Measurements from ENCODE around the gene MIER3.

The MIER3 gene

DNA sequence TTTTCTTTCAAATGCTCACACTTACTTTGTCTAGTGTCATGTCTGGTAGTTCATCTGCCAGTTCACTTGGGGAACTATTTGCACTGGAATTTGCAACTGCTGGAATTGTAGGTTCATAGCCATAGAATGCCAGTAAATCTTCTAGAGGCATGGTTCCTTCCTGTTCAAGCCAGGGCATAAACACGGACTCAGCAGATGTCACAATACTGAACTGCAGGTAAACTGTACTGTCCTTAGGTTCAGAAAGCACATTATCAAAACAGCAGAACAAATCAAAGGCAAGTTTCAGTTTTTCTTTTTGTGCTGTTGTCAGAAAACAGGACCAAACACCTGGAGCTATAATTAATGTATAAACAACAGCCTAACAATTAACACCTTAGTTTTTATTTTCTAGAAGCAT lies 13.1 kb downstream of the MIER3 start:
- ATAC-seq (ENCODE audit: low read depth) = no peak
- Histone ChIP-seq H3K36me3 (ENCODE audit: low read depth) (peaks cover 87% of the 10 kb centered on the region), H3K4me3 (ENCODE audit: severe bottlenecking) (no peak overlapping the region), H3K9me3 (ENCODE audit: severe bottlenecking) (no peaks in the 10 kb centered on the region), H3K27ac (ENCODE audit: poor library complexity, severe bottlenecking) (no peak overlapping the region), H3K27me3 (ENCODE audit: insufficient read depth, poor library complexity, severe bottlenecking) (no peaks in the 10 kb centered on the region), H3K4me1 (ENCODE audit: insufficient read depth, poor library complexity, severe bottlenecking) (no peaks in the 10 kb centered on the region)
- TF ChIP-seq, protein P1, sequence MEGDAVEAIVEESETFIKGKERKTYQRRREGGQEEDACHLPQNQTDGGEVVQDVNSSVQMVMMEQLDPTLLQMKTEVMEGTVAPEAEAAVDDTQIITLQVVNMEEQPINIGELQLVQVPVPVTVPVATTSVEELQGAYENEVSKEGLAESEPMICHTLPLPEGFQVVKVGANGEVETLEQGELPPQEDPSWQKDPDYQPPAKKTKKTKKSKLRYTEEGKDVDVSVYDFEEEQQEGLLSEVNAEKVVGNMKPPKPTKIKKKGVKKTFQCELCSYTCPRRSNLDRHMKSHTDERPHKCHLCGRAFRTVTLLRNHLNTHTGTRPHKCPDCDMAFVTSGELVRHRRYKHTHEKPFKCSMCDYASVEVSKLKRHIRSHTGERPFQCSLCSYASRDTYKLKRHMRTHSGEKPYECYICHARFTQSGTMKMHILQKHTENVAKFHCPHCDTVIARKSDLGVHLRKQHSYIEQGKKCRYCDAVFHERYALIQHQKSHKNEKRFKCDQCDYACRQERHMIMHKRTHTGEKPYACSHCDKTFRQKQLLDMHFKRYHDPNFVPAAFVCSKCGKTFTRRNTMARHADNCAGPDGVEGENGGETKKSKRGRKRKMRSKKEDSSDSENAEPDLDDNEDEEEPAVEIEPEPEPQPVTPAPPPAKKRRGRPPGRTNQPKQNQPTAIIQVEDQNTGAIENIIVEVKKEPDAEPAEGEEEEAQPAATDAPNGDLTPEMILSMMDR (IDR thresholded peaks at IDR 0.05; ENCODE audit: poor library complexity, severe bottlenecking) = no peak
- no peak for DNase-seq (ENCODE audit: low spot score)

DNA sequence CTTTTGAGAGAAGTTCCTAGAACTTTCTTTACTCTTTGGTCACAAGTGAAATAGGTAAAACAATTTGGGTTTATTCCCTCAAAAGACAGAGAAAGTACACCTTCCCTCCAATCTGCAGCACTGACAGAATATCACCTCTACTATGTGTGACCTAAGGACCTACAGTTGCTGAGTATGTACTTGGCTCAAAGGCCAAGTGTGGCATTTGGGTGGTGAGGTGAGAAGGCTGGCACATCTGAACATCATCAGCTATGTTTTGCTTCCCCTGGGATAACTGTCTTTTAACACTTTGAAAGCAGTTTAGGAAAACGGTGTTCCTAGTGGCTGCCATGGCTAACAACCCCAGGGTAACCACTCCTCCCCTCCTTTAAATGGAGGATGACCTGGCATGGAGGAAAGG lies 17.6 kb downstream of the MIER3 start:
- H3K36me3 ChIP-seq (ENCODE audit: low read depth) = peaks cover 100% of the 10 kb centered on the region
- TF ChIP-seq, protein P1 (IDR thresholded peaks at IDR 0.05; ENCODE audit: poor library complexity, severe bottlenecking) = no peak
- DNase-seq (ENCODE audit: low spot score) = no peak
- no peak for ATAC-seq (ENCODE audit: low read depth)
- H3K9me3 ChIP-seq (ENCODE audit: severe bottlenecking) = no peaks in the 10 kb centered on the region
- H3K27me3 ChIP-seq (ENCODE audit: insufficient read depth, poor library complexity, severe bottlenecking) = no peaks in the 10 kb centered on the region
- H3K27ac ChIP-seq (ENCODE audit: poor library complexity, severe bottlenecking) = no peak overlapping the region
- H3K4me1 ChIP-seq (ENCODE audit: insufficient read depth, poor library complexity, severe bottlenecking) = no peaks in the 10 kb centered on the region
- no peak overlapping the region for H3K4me3 ChIP-seq (ENCODE audit: severe bottlenecking)

DNA sequence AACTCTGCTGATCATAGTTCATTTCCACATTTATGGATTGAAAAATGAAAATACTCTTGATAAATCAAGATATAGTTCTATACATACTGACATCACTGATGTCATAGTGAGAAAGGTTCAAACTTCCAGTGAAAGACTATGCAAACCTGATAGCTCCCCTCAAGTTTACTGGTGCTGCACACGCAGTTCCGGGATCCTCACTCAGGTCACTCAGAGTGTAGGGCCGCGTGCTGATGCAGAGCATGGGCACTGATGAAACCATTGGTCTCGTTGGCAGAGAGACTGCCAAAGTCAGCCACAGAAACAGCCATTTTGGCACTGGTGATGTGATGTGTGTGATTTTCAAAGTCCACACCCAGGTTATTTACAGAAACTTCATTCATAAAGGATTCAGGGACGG lies 29.0 kb downstream of the MIER3 start:
- H3K36me3 ChIP-seq (ENCODE audit: low read depth) = peaks cover 88% of the 10 kb centered on the region
- no peak overlapping the region for H3K27ac ChIP-seq (ENCODE audit: poor library complexity, severe bottlenecking)
- no peaks in the 10 kb centered on the region for H3K4me1 ChIP-seq (ENCODE audit: insufficient read depth, poor library complexity, severe bottlenecking)
- ATAC-seq (ENCODE audit: low read depth) (no peak), DNase-seq (ENCODE audit: low spot score) (no peak)
- TF ChIP-seq, protein P1 (IDR thresholded peaks at IDR 0.05; ENCODE audit: poor library complexity, severe bottlenecking) = no peak
- no peaks in the 10 kb centered on the region for H3K27me3 ChIP-seq (ENCODE audit: insufficient read depth, poor library complexity, severe bottlenecking)
- no peak overlapping the region for H3K4me3 ChIP-seq (ENCODE audit: severe bottlenecking)
- no peaks in the 10 kb centered on the region for H3K9me3 ChIP-seq (ENCODE audit: severe bottlenecking)

DNA sequence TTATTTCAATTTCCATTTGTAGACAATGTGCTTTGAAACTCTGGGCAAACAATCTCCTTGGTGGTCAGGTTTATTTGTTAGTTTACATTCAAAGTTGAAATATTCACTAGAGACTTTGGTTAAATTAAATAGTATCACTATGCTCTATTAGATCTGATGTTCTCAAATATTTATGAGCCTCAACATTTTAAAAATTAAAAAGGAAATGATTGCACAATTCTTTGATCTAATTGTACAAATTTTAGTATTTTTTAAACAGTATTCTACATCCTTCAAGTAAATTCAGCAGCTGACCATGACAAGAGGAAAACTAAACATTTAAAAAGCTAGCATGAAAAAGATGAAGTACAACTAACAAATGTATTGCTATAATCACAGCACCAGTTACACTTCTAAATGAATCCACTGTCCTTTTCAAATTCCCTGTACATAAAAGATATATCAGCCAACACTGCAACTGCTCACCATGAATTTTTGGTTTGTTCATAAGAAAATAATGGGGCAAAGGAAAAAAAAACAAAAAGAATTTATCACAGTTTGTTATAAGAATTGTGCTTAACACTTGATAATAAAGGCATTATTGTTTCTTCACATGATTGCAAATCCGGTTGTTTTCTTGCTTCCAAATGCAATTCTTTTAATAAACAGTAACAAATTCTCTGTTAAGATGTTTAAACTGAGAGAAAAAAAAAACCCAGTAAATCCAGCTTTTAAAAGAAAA lies 31.8 kb downstream of the MIER3 start:
- no peak for ATAC-seq (ENCODE audit: low read depth)
- no peaks in the 10 kb centered on the region for H3K4me1 ChIP-seq (ENCODE audit: insufficient read depth, poor library complexity, severe bottlenecking)

DNA sequence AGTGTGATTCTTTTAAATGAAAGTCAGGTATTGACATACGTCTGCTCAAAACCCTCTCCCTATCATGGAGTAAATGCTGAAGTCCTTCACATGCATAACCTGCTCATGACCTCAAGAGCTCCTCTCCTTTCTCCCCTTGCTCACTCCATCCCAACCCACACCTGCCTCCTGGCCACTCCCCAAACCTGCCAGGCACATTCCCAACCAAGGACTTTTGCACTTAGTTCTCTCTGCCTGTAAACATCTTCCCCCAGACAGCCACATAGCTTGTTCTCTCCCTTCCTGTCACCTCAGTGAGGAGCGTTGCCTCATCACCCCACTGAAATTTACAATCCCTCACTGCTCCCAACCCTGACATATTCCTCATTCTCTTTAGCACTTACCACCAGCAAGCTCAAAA lies 33.9 kb downstream of the MIER3 start:
- Histone ChIP-seq H3K4me3 (ENCODE audit: severe bottlenecking) (no peak overlapping the region), H3K36me3 (ENCODE audit: low read depth) (peaks cover 42% of the 10 kb centered on the region), H3K27ac (ENCODE audit: poor library complexity, severe bottlenecking) (no peak overlapping the region), H3K4me1 (ENCODE audit: insufficient read depth, poor library complexity, severe bottlenecking) (no peaks in the 10 kb centered on the region), H3K27me3 (ENCODE audit: insufficient read depth, poor library complexity, severe bottlenecking) (no peaks in the 10 kb centered on the region), H3K9me3 (ENCODE audit: severe bottlenecking) (no peaks in the 10 kb centered on the region)
- DNase-seq (ENCODE audit: low spot score) (no peak), ATAC-seq (ENCODE audit: low read depth) (peak; percentile 42; the same call in 2 of the 3 replicates)
- TF ChIP-seq, protein P1 (IDR thresholded peaks at IDR 0.05; ENCODE audit: poor library complexity, severe bottlenecking) = no peak

More for the DNA sequence above, 31.8 kb downstream of the MIER3 start:
- Histone ChIP-seq H3K36me3 (ENCODE audit: low read depth) (peaks cover 62% of the 10 kb centered on the region), H3K4me3 (ENCODE audit: severe bottlenecking) (no peak overlapping the region), H3K27ac (ENCODE audit: poor library complexity, severe bottlenecking) (no peak overlapping the region), H3K27me3 (ENCODE audit: insufficient read depth, poor library complexity, severe bottlenecking) (no peaks in the 10 kb centered on the region), H3K9me3 (ENCODE audit: severe bottlenecking) (no peaks in the 10 kb centered on the region)
- DNase-seq (ENCODE audit: low spot score) = no peak
- TF ChIP-seq, protein P1 (IDR thresholded peaks at IDR 0.05; ENCODE audit: poor library complexity, severe bottlenecking) = no peak
